Measurements from ENCODE around the gene HEXB. TPM values are rescaled to one million over a fixed set of nuclear protein-coding genes. Genes with fewer than 3 reads are reported as not detected.

Gene HEXB
- total and polyA plus RNA-seq, 2 of the 13 experiments (the other 11 are each of a cell fraction or from before 2014, with no cell fraction given) = 100 to 104 TPM

GRCh38 chr5:74643111-74643562, 41.9 kb upstream of the HEXB start (continued):
- TF ChIP-seq ZNF337 (CRISPR knock-in tag; IDR thresholded peaks at IDR 0.05; ENCODE audit: borderline replicate concordance, low read depth) = 0 out of 2 replicates have a peak, but pooled peaks have one; percentile 9
- TF ChIP-seq ARID5B (CRISPR knock-in tag; IDR thresholded peaks at IDR 0.05) = peak; percentile 68
- TF ChIP-seq KLF6 (CRISPR knock-in tag; IDR thresholded peaks at IDR 0.05) = no peak
- no peak for TF ChIP-seq SNAPC5 (CRISPR knock-in tag; IDR thresholded peaks at IDR 0.05; ENCODE audit: borderline replicate concordance)
- no peak for TF ChIP-seq SOX13 (IDR thresholded peaks at IDR 0.05)
- peak in 1 of 2 experiments; percentile 31; a peak in 1 of 4 replicates for TF ChIP-seq SOX13 (CRISPR knock-in tag; conservative IDR thresholded peaks at IDR 0.05 in 1 of 2, IDR thresholded peaks at IDR 0.05 in 1 of 2)
- no peak for TF ChIP-seq PRMT3 (CRISPR knock-in tag; IDR thresholded peaks at IDR 0.05; ENCODE audit: borderline replicate concordance, low read depth)
- TF ChIP-seq THAP11 (CRISPR knock-in tag; IDR thresholded peaks at IDR 0.05) = peak; percentile 51; the same call in 1 of the 2 replicates
- no peak for TF ChIP-seq ZZZ3 (CRISPR knock-in tag; IDR thresholded peaks at IDR 0.05; ENCODE audit: borderline replicate concordance)
- peak; percentile 94 for TF ChIP-seq FOSL2 (CRISPR knock-in tag; IDR thresholded peaks at IDR 0.05)
- TF ChIP-seq ZSCAN29 (CRISPR knock-in tag; conservative IDR thresholded peaks at IDR 0.05) = no peak
- peak in 1 of 2 experiments; percentile 45; a peak in 1 of 4 replicates for TF ChIP-seq EP300 (IDR thresholded peaks at IDR 0.05; ENCODE audit: low read depth in 2 of 2, low read length in 2 of 2)
- no peak; the same call in 1 of the 2 replicates for TF ChIP-seq EP300 (CRISPR knock-in tag; IDR thresholded peaks at IDR 0.05; ENCODE audit: borderline replicate concordance)
- no peak for TF ChIP-seq ZNF280B (CRISPR knock-in tag; IDR thresholded peaks at IDR 0.05; ENCODE audit: borderline replicate concordance)
- peak; percentile 37; the same call in 1 of the 2 replicates for TF ChIP-seq RARA (CRISPR knock-in tag; IDR thresholded peaks at IDR 0.05)
- no peak for TF ChIP-seq TRIM24 (CRISPR knock-in tag; IDR thresholded peaks at IDR 0.05)
- no peak for TF ChIP-seq ZFP62 (CRISPR knock-in tag; IDR thresholded peaks at IDR 0.05)
- no peak for TF ChIP-seq PBX3 (CRISPR knock-in tag; IDR thresholded peaks at IDR 0.05; ENCODE audit: borderline replicate concordance)
- no peak for TF ChIP-seq NR1H2 (CRISPR knock-in tag; IDR thresholded peaks at IDR 0.05; ENCODE audit: borderline replicate concordance, low read depth)
- no peak for TF ChIP-seq BCLAF1 (IDR thresholded peaks at IDR 0.05)
- no peak for TF ChIP-seq MTA3 (CRISPR knock-in tag; IDR thresholded peaks at IDR 0.05)

Data from HepG2 (cell line).